K562 (cell line): ENCODE results near the gene CALD1. TPM values are rescaled to one million over a fixed set of nuclear protein-coding genes. Genes with fewer than 3 reads are reported as not detected.

Experiments used
- ATAC-seq: fragments of 200-7000 bp; cut with Tn5 transposase; 3 replicates; pipeline ENCODE4 v1.9.1; 2020; ENCODE audit warnings: moderate library complexity
- BruUV-seq: library from RNA; stranded (reverse); fragments of 400-500 nt; replicated peaks from 2 replicates; lab custom pipeline; 2021; lab: Mats Ljungman, UMichigan
- CTCF ChIA-PET: fragments of 300-600 bp; formaldehyde crosslinking; extraction: SDS; loops from one replicate; lab custom pipeline; 2021; ENCODE audit warnings: low intra/inter-chr PET ratio; lab: Yijun Ruan, JAX
- POLR2A ChIA-PET: fragments of 300-600, 350-650 bp; sonication (Branson Sonifier 250); formaldehyde crosslinking; extraction: SDS; loops from one replicate; lab custom pipeline; 2021; ENCODE audit warnings: antibody characterized with exemption, inconsistent platforms; lab: Yijun Ruan, JAX
- DNase-seq, 4 experiments: peaks; one replicate each; pipeline versions ENCODE4 v3.0.0 to v3.0.0-alpha.2; 2011 to 2018; ENCODE audit warnings: low spot score in 3 of 4, mixed read lengths in 3 of 4; ENCODE audit errors: extremely low read depth in 1 of 4
- FAIRE-seq: peaks from 2 replicates; lab custom pipeline; 2011; peaks lifted over from hg19 to GRCh38; lab: Jason Lieb, UNC
- H2AFZ ChIP-seq: 2 replicates; pipeline ENCODE4 v1.6.0; 2011; ENCODE audit warnings: low read depth, low read length, control low read depth, inconsistent platforms
- H3K27ac ChIP-seq: fragments of 200-600 bp; 3 replicates; pipeline ENCODE4 v1.8.0; 2011; ENCODE audit warnings: low read depth, mild to moderate bottlenecking, control low read depth, inconsistent platforms, low read length, moderate library complexity, mixed read lengths; ENCODE audit errors: extremely low read depth
- H3K27me3 ChIP-seq, 2 experiments: fragments of 300-600 bp in 1 of 2; 2 replicates in 1 of 2; 3 replicates in 1 of 2; pipeline versions ENCODE4 v1.6.0 to v1.8.0; 2011; ENCODE audit warnings: inconsistent platforms in 2 of 2, low read length in 2 of 2, mild to moderate bottlenecking in 1 of 2, mixed read lengths in 1 of 2, moderate library complexity in 1 of 2; ENCODE audit not compliant: control insufficient read depth in 2 of 2, insufficient read depth in 2 of 2
- H3K36me3 ChIP-seq: fragments of 300-600 bp; 3 replicates; pipeline ENCODE4 v1.8.0; 2011; ENCODE audit warnings: mild to moderate bottlenecking, low read length, inconsistent platforms; ENCODE audit not compliant: control insufficient read depth, insufficient read depth
- H3K4me1 ChIP-seq, 2 experiments: fragments of 200-600 bp in 1 of 2; replicated peaks in 1 of 2; 2 replicates in 1 of 2; 3 replicates in 1 of 2; pipeline versions ENCODE4 v1.5.1 to v1.8.0; 2011; ENCODE audit warnings: inconsistent platforms in 2 of 2, low read length in 2 of 2, mild to moderate bottlenecking in 1 of 2, mixed read lengths in 1 of 2, moderate library complexity in 1 of 2; ENCODE audit not compliant: control insufficient read depth in 2 of 2, insufficient read depth in 2 of 2
- H3K4me2 ChIP-seq: 2 replicates; pipeline ENCODE4 v1.6.1; 2011; ENCODE audit warnings: low read length, control low read depth, inconsistent platforms, mixed read lengths; ENCODE audit not compliant: insufficient read depth
- H3K4me3 ChIP-seq: fragments of 200-600 bp; sonication (generic), shearing (Covaris generic); 2 replicates; pipeline ENCODE4 v1.5.1; 2016; ENCODE audit warnings: control low read depth, inconsistent platforms
- H3K79me2 ChIP-seq: fragments of 200-600 bp; 3 replicates; pipeline ENCODE4 v1.8.0; 2011; ENCODE audit warnings: low read length, inconsistent platforms; ENCODE audit not compliant: control insufficient read depth, insufficient read depth
- H3K9ac ChIP-seq, 2 experiments: 2 replicates each; pipeline versions ENCODE4 v1.6.0 to v1.6.1; 2011; ENCODE audit warnings: low read depth in 2 of 2, low read length in 2 of 2, control low read depth in 1 of 2, inconsistent platforms in 1 of 2, mild to moderate bottlenecking in 1 of 2, mixed read lengths in 1 of 2; ENCODE audit not compliant: insufficient read depth in 1 of 2
- H3K9me1 ChIP-seq: one replicate; pipeline ENCODE4 v1.6.0; 2011; ENCODE audit warnings: inconsistent platforms, mild to moderate bottlenecking, low read length, moderate library complexity; ENCODE audit not compliant: control insufficient read depth, insufficient read depth
- H3K9me3 ChIP-seq: replicated peaks from 2 replicates; pipeline ENCODE4 v1.5.1; 2011; ENCODE audit warnings: low read depth, low read length, inconsistent platforms; ENCODE audit not compliant: control insufficient read depth, insufficient read depth
- H4K20me1 ChIP-seq: replicated peaks from 2 replicates; pipeline ENCODE4 v1.6.1; 2011; ENCODE audit warnings: low read length, inconsistent platforms, mixed read lengths; ENCODE audit not compliant: control insufficient read depth, insufficient read depth
- FUS ChIP-seq: fragments of 200-400 bp; formaldehyde crosslinking; optimal IDR thresholded peaks from 2 replicates; pipeline ENCODE3; 2017; ENCODE audit warnings: low read depth, low read length
- ILK ChIP-seq: fragments of 450-650 bp; IDR thresholded peaks from 2 replicates; pipeline ENCODE4 v1.6.1; 2016; ENCODE audit warnings: missing genetic modification characterization, low read depth, mild to moderate bottlenecking, missing compliant biosample characterization, moderate library complexity, borderline replicate concordance
- POLR3A ChIP-seq: IDR thresholded peaks from 2 replicates; pipeline ENCODE4 v1.6.1; 2011; ENCODE audit warnings: borderline replicate concordance, mild to moderate bottlenecking, moderate library complexity; ENCODE audit not compliant: insufficient read length, insufficient read depth; ENCODE audit errors: extremely low read depth
- SOX6 ChIP-seq: fragments of 450-650 bp; IDR thresholded peaks from 2 replicates; pipeline ENCODE4 v1.6.1; 2014; ENCODE audit warnings: mild to moderate bottlenecking
- ZBTB2 ChIP-seq: fragments of 450-650 bp; IDR thresholded peaks from 2 replicates; pipeline ENCODE4 v1.6.1; 2016; ENCODE audit warnings: antibody characterized with exemption
- WGBS: fragments of 100-300 bp; shearing (Covaris generic); methylation state at CpG from one replicate; pipeline ENCODE4 v1.1.6; 2016; ENCODE audit warnings: low coverage, mixed read lengths; ENCODE audit not compliant: insufficient coverage; ENCODE audit errors: missing lambda C conversion rate; 5-methylcytosine and 5-hydroxymethylcytosine counted together
- in situ Hi-C: fragments of 300-500 bp; cut with MboI; formaldehyde crosslinking; loops from 4 replicates; pipeline ENCODE4 v1.15.0; 2018; ENCODE audit warnings: inconsistent platforms, mixed read lengths
- intact Hi-C: fragments of 100-400 bp; cut with micrococcal nuclease; formaldehyde crosslinking; loops from 2 replicates; pipeline ENCODE4 v1.14.2; 2022
- polyA plus RNA-seq, 8 experiments: library from polyadenylated mRNA; depleted of rRNA in 4 of 8; stranded (reverse) in 5 of 8; unstranded in 3 of 8; fragments of >200 nt; fragmentation: Nextera tagmentation in 2 of 8; fragmentation: Illumina TruSeq in 1 of 8; extraction: Ambion mirVana in 2 of 8; extraction: Trizol in 1 of 8; gene quantifications; 2 replicates each; pipeline versions ENCODE4 v1.2.1 to v1.2.3, GENCODE V29; 2011 to 2014; ENCODE audit warnings: inconsistent platforms in 1 of 8, missing spikeins in 1 of 8
- total RNA-seq, 7 experiments: library from RNA; depleted of rRNA in 6 of 7; stranded (reverse); fragments of >200 nt in 6 of 7; fragmentation: Illumina TruSeq in 2 of 7; extraction: Trizol in 2 of 7; gene quantifications; 2 replicates each; pipeline versions ENCODE4 v1.2.1 to v1.2.3, GENCODE V29; 2011 to 2021; ENCODE audit warnings: low replicate concordance in 1 of 7
- TF ChIP-seq, protein P1 (sequence below): fragments of 450-650 bp; conservative IDR thresholded peaks from 2 replicates; pipeline ENCODE4 v1.6.1; 2016; ENCODE audit warnings: missing genetic modification characterization, low read depth, mild to moderate bottlenecking, missing compliant biosample characterization, moderate library complexity

The CALD1 gene
- total and polyA plus RNA-seq, 9 of the 15 experiments (the other 6 are each of a cell fraction or from before 2014, with no cell fraction given), result 0.40 TPM; not detected in 8

DNA sequence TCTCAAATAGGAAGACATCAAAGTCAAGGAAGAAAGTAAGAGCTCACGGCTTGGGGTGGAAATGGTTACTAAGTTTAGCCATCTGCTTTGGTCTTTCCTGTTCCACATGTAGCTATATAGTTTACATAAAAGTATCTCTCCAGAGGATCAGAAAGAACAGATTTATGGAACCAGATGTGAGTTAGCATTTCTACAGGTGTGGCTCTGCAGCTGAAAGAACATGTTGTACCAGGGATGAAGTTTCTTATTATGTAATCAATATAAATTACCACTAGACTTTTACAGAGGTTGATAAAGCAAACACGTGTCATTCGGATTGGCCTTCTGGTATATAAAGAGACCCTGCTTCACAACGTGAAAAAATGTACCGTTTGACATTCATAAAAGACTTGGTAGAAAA is 19.9 kb downstream of the CALD1 start:
- H3K9ac ChIP-seq, result no peak overlapping the region
- WGBS, result 0% methylated on average over 5 of the region's 5 CpGs
- CTCF ChIA-PET, result no interaction called here

More for the DNA sequence above, 19.9 kb downstream of the CALD1 start:
- H3K9me1 ChIP-seq, result no peaks in the 10 kb centered on the region
- H3K36me3 ChIP-seq, result no peaks in the 10 kb centered on the region
- no peak overlapping the region for H3K4me2 ChIP-seq
- TF ChIP-seq FUS (peak; percentile 15), POLR3A (no peak), ZBTB2 (no peak), ILK (no peak), SOX6 (no peak)
- TF ChIP-seq, protein P1, sequence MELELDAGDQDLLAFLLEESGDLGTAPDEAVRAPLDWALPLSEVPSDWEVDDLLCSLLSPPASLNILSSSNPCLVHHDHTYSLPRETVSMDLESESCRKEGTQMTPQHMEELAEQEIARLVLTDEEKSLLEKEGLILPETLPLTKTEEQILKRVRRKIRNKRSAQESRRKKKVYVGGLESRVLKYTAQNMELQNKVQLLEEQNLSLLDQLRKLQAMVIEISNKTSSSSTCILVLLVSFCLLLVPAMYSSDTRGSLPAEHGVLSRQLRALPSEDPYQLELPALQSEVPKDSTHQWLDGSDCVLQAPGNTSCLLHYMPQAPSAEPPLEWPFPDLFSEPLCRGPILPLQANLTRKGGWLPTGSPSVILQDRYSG (tag), result no peak
- POLR2A ChIA-PET, result interaction anchor here (1.0 to 1.9 kb wide), 3 partner anchors 11 to 16 kb away, joined by 3 to 4 read pairs (median 3); no protein-coding TSS in a partner anchor
- no peaks in the 10 kb centered on the region for H4K20me1 ChIP-seq
- no peaks in the 10 kb centered on the region for H3K4me1 ChIP-seq
- FAIRE-seq, result no peak
- ATAC-seq, result no peak
- H2AFZ ChIP-seq, result no peak overlapping the region
- BruUV-seq, result no TSS peak
- no peak overlapping the region for H3K4me3 ChIP-seq
- H3K79me2 ChIP-seq, result no peaks in the 10 kb centered on the region
- H3K9me3 ChIP-seq, result no peaks in the 10 kb centered on the region
- intact Hi-C loops (no loop called here), in situ Hi-C loops (no loop called here)
- no peak for DNase-seq
- no peak overlapping the region for H3K27ac ChIP-seq
- no peaks in the 10 kb centered on the region for H3K27me3 ChIP-seq
